Progenitor cell of endocrine pancreas (in vitro differentiated cells): ENCODE results near the gene GNAI2. TPM values are rescaled to one million over a fixed set of nuclear protein-coding genes. Genes with fewer than 3 reads are reported as not detected.
A peak's percentile ranks its signal among the peaks of the same experiment; 100 is the strongest.
"Not testable (repeated sequence)": the region's sequence is repeated elsewhere in the genome, so short reads cannot be mapped to it uniquely, and the experiment has no call there.

Source experiments
- DNase-seq: peaks from one replicate; pipeline ENCODE4 v3.0.0; 2021; ENCODE audit warnings: low spot score; ENCODE audit not compliant: unreplicated experiment
- H3K27ac Mint-ChIP-seq: 2 replicates; pipeline ENCODE4 v1.8.0; 2021; ENCODE audit warnings: mild to moderate bottlenecking, moderate library complexity, mixed read lengths
- H3K27me3 Mint-ChIP-seq: 2 replicates; pipeline ENCODE4 v1.8.0; 2021; ENCODE audit warnings: mixed read lengths
- H3K36me3 Mint-ChIP-seq: 2 replicates; pipeline ENCODE4 v1.8.0; 2022; ENCODE audit warnings: mixed read lengths; ENCODE audit not compliant: insufficient read depth
- H3K4me1 Mint-ChIP-seq: 2 replicates; pipeline ENCODE4 v1.8.0; 2021; ENCODE audit warnings: low read depth, mixed read lengths
- H3K4me3 Mint-ChIP-seq: 2 replicates; pipeline ENCODE4 v1.8.0; 2021; ENCODE audit warnings: low read depth, mild to moderate bottlenecking, moderate library complexity, mixed read lengths
- H3K9me3 Mint-ChIP-seq: 2 replicates; pipeline ENCODE4 v1.8.0; 2021; ENCODE audit warnings: low read depth, mixed read lengths
- CTCF ChIP-seq: fragments of 200-600 bp; sonication (generic); IDR thresholded peaks from one replicate; pipeline ENCODE4 v1.5.0; 2021; ENCODE audit warnings: antibody characterized with exemption, mild to moderate bottlenecking; ENCODE audit not compliant: unreplicated experiment
- total RNA-seq: library from RNA; stranded (reverse); gene quantifications from 2 replicates; pipeline ENCODE4 v1.2.1, GENCODE V29; 2021

GNAI2 gene
- total RNA-seq, 1 donor from 2014 or later = 171 TPM

- H3K4me3 Mint-ChIP-seq = no peak overlapping the region
- no peak overlapping the region for H3K27ac Mint-ChIP-seq
- H3K36me3 Mint-ChIP-seq = peaks cover 5% of the 10 kb centered on the region
These were observed 35.4 kb downstream of the GNAI2 start for GRCh38 chr3:50271314-50271936.

GRCh38 chr3:50272538-50272910 lies 36.5 kb downstream of the GNAI2 start:
- peaks cover 39% of the 10 kb centered on the region for H3K27me3 Mint-ChIP-seq
- not testable (repeated sequence) for DNase-seq, H3K36me3 Mint-ChIP-seq, H3K27ac Mint-ChIP-seq, H3K4me3 Mint-ChIP-seq, H3K9me3 Mint-ChIP-seq
- H3K4me1 Mint-ChIP-seq = peaks cover 28% of the 10 kb centered on the region

More at GRCh38 chr3:50271314-50271936, 35.4 kb downstream of the GNAI2 start:
- no peak for DNase-seq
- Mint-ChIP-seq H3K27me3 (peaks cover 33% of the 10 kb centered on the region), H3K9me3 (no peaks in the 10 kb centered on the region), H3K4me1 (peaks cover 29% of the 10 kb centered on the region)
- no peak for TF ChIP-seq CTCF

GRCh38 chr3:50272911-50273688 lies 37.1 kb downstream of the GNAI2 start:
- Mint-ChIP-seq H3K36me3 (peaks cover 5% of the 10 kb centered on the region), H3K4me1 (peaks cover 25% of the 10 kb centered on the region), H3K27ac (peak overlapping the region; percentile 91), H3K27me3 (peaks cover 45% of the 10 kb centered on the region), H3K9me3 (no peaks in the 10 kb centered on the region), H3K4me3 (no peak overlapping the region)
- DNase-seq = peak; percentile 93
- peak; percentile 98 for TF ChIP-seq CTCF

GRCh38 chr3:50273689-50274065 lies 37.7 kb downstream of the GNAI2 start:
- Mint-ChIP-seq H3K4me3 (no peak overlapping the region), H3K27me3 (peaks cover 49% of the 10 kb centered on the region), H3K36me3 (peaks cover 5% of the 10 kb centered on the region), H3K4me1 (peaks cover 20% of the 10 kb centered on the region), H3K27ac (no peak overlapping the region), H3K9me3 (no peaks in the 10 kb centered on the region)
- TF ChIP-seq CTCF = no peak
- DNase-seq = no peak

GRCh38 chr3:50274371-50275104 lies 38.5 kb downstream of the GNAI2 start:
- peaks cover 54% of the 10 kb centered on the region for H3K27me3 Mint-ChIP-seq
- DNase-seq = peak; percentile 59
- H3K9me3 Mint-ChIP-seq = no peaks in the 10 kb centered on the region
- peak; percentile 72 for TF ChIP-seq CTCF
- H3K36me3 Mint-ChIP-seq = peaks cover 5% of the 10 kb centered on the region
- peaks cover 15% of the 10 kb centered on the region for H3K4me1 Mint-ChIP-seq
- H3K27ac Mint-ChIP-seq = peak overlapping the region; percentile 18
- H3K4me3 Mint-ChIP-seq = peak overlapping the region; percentile 35
